ENCODE data around the gene SOBP. TPM values are rescaled to one million over a fixed set of nuclear protein-coding genes. Genes with fewer than 3 reads are reported as not detected.

The SOBP gene
- polyA plus RNA-seq, 3 donors from 2014 or later = not detected

Other genes starting within 250 kb of the SOBP start
- gene PDSS2, start 30.6 kb upstream of the SOBP start, polyA plus RNA-seq = 10 to 100 TPM; 10.2 to 11.5 (median 11.0) TPM

Data from immature natural killer cell (primary cell).